LNCAP (cell line): ENCODE results near the gene SH3BP4.

Experiments
- TF ChIP-seq, protein P1 (sequence below): fragments of 450-650 bp; IDR thresholded peaks from 2 replicates; pipeline ENCODE4 v1.5.1; 2017; ENCODE audit warnings: mild to moderate bottlenecking

Gene SH3BP4

DNA sequence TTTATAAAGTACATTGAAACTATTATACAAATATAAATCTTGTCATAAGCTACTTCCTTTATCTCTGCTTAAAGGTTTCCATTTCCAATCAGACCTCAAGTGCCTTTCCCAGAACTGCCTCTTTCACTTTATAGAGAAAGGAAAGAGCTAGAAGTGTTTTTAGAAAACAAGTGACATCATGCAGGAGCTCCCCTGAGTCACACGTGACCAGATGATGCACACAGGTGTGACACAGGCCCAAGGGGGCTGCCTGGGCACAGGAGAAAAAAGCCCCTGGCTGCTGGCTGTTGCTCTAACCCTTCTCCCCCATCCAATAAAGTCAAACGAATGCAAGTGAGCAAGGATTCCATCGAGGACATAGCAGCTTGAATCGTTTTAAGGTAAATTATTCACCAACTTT lies 21.4 kb upstream of the SH3BP4 start:
- TF ChIP-seq, protein P1, sequence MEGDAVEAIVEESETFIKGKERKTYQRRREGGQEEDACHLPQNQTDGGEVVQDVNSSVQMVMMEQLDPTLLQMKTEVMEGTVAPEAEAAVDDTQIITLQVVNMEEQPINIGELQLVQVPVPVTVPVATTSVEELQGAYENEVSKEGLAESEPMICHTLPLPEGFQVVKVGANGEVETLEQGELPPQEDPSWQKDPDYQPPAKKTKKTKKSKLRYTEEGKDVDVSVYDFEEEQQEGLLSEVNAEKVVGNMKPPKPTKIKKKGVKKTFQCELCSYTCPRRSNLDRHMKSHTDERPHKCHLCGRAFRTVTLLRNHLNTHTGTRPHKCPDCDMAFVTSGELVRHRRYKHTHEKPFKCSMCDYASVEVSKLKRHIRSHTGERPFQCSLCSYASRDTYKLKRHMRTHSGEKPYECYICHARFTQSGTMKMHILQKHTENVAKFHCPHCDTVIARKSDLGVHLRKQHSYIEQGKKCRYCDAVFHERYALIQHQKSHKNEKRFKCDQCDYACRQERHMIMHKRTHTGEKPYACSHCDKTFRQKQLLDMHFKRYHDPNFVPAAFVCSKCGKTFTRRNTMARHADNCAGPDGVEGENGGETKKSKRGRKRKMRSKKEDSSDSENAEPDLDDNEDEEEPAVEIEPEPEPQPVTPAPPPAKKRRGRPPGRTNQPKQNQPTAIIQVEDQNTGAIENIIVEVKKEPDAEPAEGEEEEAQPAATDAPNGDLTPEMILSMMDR, result no peak

GRCh38 chr2:234931371-234931770 lies 20.4 kb upstream of the SH3BP4 start:
- TF ChIP-seq, protein P1, result no peak

DNA sequence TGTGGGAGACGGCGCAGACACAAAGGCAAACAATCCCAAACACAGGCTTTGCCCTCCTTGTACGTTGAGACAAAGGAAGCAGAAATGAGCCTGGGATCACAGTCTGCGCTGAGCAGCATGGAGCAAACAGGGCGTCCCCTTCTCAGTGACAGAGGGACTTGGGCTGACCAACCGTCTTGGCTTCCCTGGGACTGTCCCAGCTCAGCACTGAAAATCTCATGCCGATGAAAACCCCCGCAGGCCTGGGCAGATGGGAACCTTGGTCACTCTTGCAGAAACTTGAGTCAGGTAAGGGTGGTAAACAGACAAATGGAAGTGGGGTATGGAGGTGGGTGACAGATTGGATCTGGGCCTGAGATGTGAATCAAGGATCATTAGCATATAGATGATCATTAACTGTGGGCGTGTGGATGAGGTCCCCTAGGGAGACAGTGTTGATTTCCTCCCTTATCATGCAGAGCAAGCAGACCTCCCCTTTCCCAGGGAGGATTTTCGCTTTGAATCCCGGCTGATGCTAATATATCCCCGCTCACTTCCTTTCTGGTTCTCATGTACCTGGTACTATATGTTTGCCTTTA lies 19.1 kb upstream of the SH3BP4 start:
- TF ChIP-seq, protein P1, result no peak

DNA sequence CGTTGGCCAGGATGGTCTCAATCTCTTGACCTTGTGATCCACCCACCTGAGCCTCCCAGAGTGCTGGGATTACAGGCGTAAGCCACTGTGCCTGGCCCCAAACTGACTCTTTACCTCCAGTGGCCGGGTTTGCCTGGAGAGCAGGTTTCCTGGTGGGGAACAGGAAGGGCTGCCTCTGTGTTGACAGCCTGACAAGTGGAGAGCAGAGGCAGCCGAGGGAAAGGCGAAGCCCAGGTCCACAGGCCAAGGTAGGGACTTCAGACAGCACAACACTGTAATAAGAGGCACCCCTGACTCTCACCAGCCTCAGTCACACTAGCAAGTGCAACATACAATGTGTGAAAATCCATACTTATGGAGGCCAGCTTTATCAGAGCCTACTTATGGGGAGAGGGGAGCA lies 16.5 kb upstream of the SH3BP4 start:
- TF ChIP-seq, protein P1, result no peak

DNA sequence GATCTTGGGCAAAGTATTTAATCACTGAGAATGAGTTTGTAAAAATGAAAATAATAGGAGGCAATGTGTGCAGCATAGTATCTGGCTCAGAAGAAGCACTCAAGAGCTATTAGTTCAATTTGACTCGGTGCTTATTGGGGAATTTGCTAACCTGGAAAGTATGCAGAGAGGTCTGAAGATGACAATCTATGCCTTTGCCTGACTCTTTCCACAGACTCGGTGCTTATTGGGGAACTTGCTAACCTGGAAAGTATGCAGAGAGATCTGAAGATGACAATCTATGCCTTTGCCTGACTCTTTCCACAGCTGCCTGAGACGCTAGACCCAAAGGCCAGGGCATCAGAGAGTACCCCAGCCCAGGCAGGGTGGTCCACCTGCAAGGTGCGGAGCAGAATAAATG lies 12.2 kb upstream of the SH3BP4 start:
- TF ChIP-seq, protein P1, result no peak

DNA sequence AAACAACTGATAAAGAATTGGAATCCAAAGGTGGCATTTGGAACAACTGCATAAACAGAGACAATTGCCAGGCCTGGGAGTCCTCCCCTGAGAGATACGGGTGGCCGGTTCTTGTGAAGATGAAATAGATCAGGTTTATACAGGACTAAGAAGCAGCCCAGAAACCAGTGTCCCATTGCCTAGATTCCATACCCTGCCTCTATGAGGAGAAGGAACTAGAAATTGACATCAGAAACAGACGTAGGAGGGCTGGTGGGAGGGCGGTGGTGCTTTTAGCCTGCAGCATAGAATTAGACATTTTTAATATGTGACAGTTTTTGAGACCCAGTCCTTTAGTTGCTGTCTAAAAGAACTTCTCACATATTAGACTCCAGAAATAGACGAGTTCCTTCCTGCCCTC lies 11.8 kb upstream of the SH3BP4 start:
- TF ChIP-seq, protein P1, result no peak

- TF ChIP-seq, protein P1, result no peak
These were observed 11.3 kb upstream of the SH3BP4 start for GRCh38 chr2:234940527-234940926.

- TF ChIP-seq, protein P1, result no peak
These were observed 6.4 kb upstream of the SH3BP4 start for GRCh38 chr2:234945339-234945873.
